ENCODE results near the gene DCTN2.

DNA sequence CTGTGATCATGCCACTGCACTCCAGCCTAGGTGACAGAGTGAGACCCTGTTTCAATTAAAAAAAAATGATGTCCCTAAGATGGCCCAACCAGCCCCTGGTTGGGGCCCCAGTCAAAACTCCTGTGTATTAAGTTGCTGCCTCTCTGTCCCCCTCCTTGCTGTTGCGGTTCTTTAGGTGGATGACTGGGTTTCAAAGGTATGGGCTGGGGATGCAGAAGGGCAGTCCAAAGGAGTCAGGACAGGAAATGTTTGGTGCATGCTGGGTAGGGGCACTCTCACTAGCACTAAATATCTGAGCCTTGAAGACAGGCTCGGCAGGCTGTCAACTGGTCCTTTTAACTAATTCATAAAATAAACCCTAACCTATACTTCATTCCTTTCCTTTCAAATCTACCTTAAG, 32.0 kb upstream of the DCTN2 start:
- no peak for TF ChIP-seq EZH2 (IDR thresholded peaks at IDR 0.05; ENCODE audit: insufficient read depth, low read length)
- TF ChIP-seq, protein P1, sequence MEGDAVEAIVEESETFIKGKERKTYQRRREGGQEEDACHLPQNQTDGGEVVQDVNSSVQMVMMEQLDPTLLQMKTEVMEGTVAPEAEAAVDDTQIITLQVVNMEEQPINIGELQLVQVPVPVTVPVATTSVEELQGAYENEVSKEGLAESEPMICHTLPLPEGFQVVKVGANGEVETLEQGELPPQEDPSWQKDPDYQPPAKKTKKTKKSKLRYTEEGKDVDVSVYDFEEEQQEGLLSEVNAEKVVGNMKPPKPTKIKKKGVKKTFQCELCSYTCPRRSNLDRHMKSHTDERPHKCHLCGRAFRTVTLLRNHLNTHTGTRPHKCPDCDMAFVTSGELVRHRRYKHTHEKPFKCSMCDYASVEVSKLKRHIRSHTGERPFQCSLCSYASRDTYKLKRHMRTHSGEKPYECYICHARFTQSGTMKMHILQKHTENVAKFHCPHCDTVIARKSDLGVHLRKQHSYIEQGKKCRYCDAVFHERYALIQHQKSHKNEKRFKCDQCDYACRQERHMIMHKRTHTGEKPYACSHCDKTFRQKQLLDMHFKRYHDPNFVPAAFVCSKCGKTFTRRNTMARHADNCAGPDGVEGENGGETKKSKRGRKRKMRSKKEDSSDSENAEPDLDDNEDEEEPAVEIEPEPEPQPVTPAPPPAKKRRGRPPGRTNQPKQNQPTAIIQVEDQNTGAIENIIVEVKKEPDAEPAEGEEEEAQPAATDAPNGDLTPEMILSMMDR (IDR thresholded peaks at IDR 0.05; ENCODE audit: insufficient read depth, low read depth, low read length), result no peak

Data from astrocyte (in vitro differentiated cells and primary cell).